OCI-LY7 (cell line): ENCODE results near the gene CRHR1. TPM values are rescaled to one million over a fixed set of nuclear protein-coding genes. Genes with fewer than 3 reads are reported as not detected.

Experiments used
- BruUV-seq: library from RNA; stranded (reverse); fragments of 400-500 nt; replicated peaks from 2 replicates; lab custom pipeline; 2021; lab: Mats Ljungman, UMichigan
- CTCF ChIA-PET: fragments of 300-600 bp; sonication (Branson Sonifier 250); formaldehyde crosslinking; loops from one replicate; lab custom pipeline; 2022; ENCODE audit warnings: antibody characterized with exemption; ENCODE audit not compliant: unreplicated experiment; lab: Charles Lee
- POLR2A ChIA-PET: fragments of 300-600 bp; sonication (Branson Sonifier 250); formaldehyde crosslinking; loops from one replicate; lab custom pipeline; 2022; ENCODE audit warnings: antibody characterized with exemption; lab: Charles Lee
- DNase-seq: peaks from one replicate; pipeline ENCODE4 v3.0.0-alpha.2; 2015; ENCODE audit warnings: low spot score
- H2AFZ ChIP-seq: fragments of 200-600 bp; sonication (generic), shearing (Covaris generic); 2 replicates; pipeline ENCODE4 v1.6.1; 2014; ENCODE audit warnings: mild to moderate bottlenecking, antibody characterized with exemption, low read length, moderate library complexity
- H3K27ac ChIP-seq: fragments of 200-600 bp; sonication (generic); 2 replicates; pipeline ENCODE4 v1.5.1; 2014; ENCODE audit warnings: mixed run types, low read depth, mild to moderate bottlenecking, moderate library complexity, low read length, inconsistent platforms; ENCODE audit not compliant: poor library complexity, severe bottlenecking
- H3K36me3 ChIP-seq: fragments of 200-600 bp; sonication (generic); 2 replicates; pipeline ENCODE4 v1.6.1; 2014; ENCODE audit warnings: mild to moderate bottlenecking, antibody characterized with exemption, low read length, moderate library complexity, mixed read lengths; ENCODE audit not compliant: insufficient read depth
- H3K4me1 ChIP-seq: fragments of 200-600 bp; sonication (generic); 2 replicates; pipeline ENCODE4 v1.5.1; 2014; ENCODE audit warnings: mild to moderate bottlenecking, low read length; ENCODE audit not compliant: insufficient read depth, poor library complexity, severe bottlenecking
- H3K4me2 ChIP-seq: fragments of 200-600 bp; sonication (generic); 2 replicates; pipeline ENCODE4 v1.6.1; 2014; ENCODE audit warnings: mild to moderate bottlenecking, low read length
- H3K4me3 ChIP-seq: fragments of 200-600 bp; sonication (generic); 2 replicates; pipeline ENCODE4 v1.5.1; 2014; ENCODE audit warnings: mild to moderate bottlenecking, low read depth, low read length; ENCODE audit not compliant: poor library complexity, severe bottlenecking
- H3K79me2 ChIP-seq: fragments of 200-600 bp; sonication (generic); 2 replicates; pipeline ENCODE4 v1.6.1; 2016; ENCODE audit warnings: low read depth, mild to moderate bottlenecking, low read length, moderate library complexity, mixed read lengths; ENCODE audit not compliant: insufficient read depth
- H3K9me2 ChIP-seq: fragments of 200-600 bp; sonication (generic); 2 replicates; pipeline ENCODE4 v1.6.1; 2016; ENCODE audit warnings: mild to moderate bottlenecking, low read length, mixed read lengths; ENCODE audit not compliant: insufficient read depth
- H3K9me3 ChIP-seq: fragments of 200-600 bp; sonication (generic); 2 replicates; pipeline ENCODE4 v1.6.1; 2014; ENCODE audit warnings: mild to moderate bottlenecking, mixed run types, low read length, mixed read lengths
- H4K20me1 ChIP-seq: fragments of 200-600 bp; sonication (generic); 2 replicates; pipeline ENCODE4 v1.6.1; 2014; ENCODE audit warnings: mild to moderate bottlenecking, antibody characterized with exemption, low read length, moderate library complexity, mixed read lengths; ENCODE audit not compliant: insufficient read depth
- EZH2phosphoT487 ChIP-seq: fragments of 200-600 bp; sonication (generic); IDR thresholded peaks from 2 replicates; pipeline ENCODE4 v1.6.1; 2018; ENCODE audit warnings: low read depth, borderline replicate concordance, mild to moderate bottlenecking, mixed run types, antibody characterized with exemption, low read length, moderate library complexity, mixed read lengths
- intact Hi-C: fragments of 100-400 bp; cut with micrococcal nuclease; formaldehyde crosslinking; loops from one replicate; pipeline ENCODE4 v1.10.0; 2022; ENCODE audit not compliant: unreplicated experiment
- total RNA-seq, 2 experiments: library from RNA; depleted of rRNA in 1 of 2; stranded (reverse); fragments of >200 nt in 1 of 2; shearing (Covaris generic) in 1 of 2; gene quantifications; 2 replicates each; pipeline ENCODE4 v1.2.3, GENCODE V29; 2014 to 2022
- TF ChIP-seq, protein P1 (sequence below): fragments of 200-600 bp; sonication (generic); conservative IDR thresholded peaks from 2 replicates; pipeline ENCODE4 v1.5.1; 2014; ENCODE audit warnings: mild to moderate bottlenecking, antibody characterized with exemption, low read length, moderate library complexity, mixed read lengths

CRHR1 gene
- total RNA-seq, 2 experiments from 2014 or later = not detected

- DNase-seq = no peak
- no peak overlapping the region for H3K4me2 ChIP-seq
- H3K27ac ChIP-seq = no peak overlapping the region
- TF ChIP-seq EZH2phosphoT487 = no peak
- H3K36me3 ChIP-seq = no peaks in the 10 kb centered on the region
- no peaks in the 10 kb centered on the region for H3K4me1 ChIP-seq
- no peaks in the 10 kb centered on the region for H3K9me3 ChIP-seq
- no peaks in the 10 kb centered on the region for H3K79me2 ChIP-seq
- CTCF ChIA-PET = no interaction called here
- H2AFZ ChIP-seq = no peak overlapping the region
- BruUV-seq = no TSS peak
- H3K9me2 ChIP-seq = no peaks in the 10 kb centered on the region
- no peak overlapping the region for H3K4me3 ChIP-seq
- intact Hi-C loops = no loop called here
- POLR2A ChIA-PET = no interaction called here
- H4K20me1 ChIP-seq = no peaks in the 10 kb centered on the region
These were observed 44.5 kb downstream of the CRHR1 start for GRCh38 chr17:45828582-45829133.

DNA sequence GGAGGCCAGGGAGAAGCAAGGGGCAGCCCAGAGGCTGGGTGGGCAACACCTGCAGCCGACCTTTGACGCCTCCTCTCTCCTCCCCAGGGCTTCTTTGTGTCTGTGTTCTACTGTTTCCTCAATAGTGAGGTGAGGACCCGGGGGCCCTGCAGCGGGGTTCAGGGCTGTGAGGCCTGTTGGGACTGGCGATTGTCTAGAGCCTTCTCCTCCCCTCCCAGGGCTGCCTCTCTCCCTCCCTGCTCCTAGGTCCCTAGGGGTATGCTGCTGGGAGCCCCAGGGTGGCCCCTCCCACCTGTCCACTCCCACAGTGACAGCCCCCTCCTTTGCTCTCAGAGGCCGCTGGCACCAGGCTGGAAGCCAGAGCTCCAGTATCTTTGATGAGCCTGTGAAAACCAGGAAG, 49.8 kb downstream of the CRHR1 start:
- Histone ChIP-seq H4K20me1 (no peaks in the 10 kb centered on the region), H3K36me3 (no peaks in the 10 kb centered on the region), H3K79me2 (no peaks in the 10 kb centered on the region), H3K9me2 (no peaks in the 10 kb centered on the region), H3K27ac (no peak overlapping the region), H2AFZ (no peak overlapping the region), H3K4me3 (no peak overlapping the region), H3K9me3 (no peaks in the 10 kb centered on the region), H3K4me2 (no peak overlapping the region), H3K4me1 (no peaks in the 10 kb centered on the region)
- intact Hi-C loops = no loop called here
- no peak for TF ChIP-seq EZH2phosphoT487
- TF ChIP-seq, protein P1, sequence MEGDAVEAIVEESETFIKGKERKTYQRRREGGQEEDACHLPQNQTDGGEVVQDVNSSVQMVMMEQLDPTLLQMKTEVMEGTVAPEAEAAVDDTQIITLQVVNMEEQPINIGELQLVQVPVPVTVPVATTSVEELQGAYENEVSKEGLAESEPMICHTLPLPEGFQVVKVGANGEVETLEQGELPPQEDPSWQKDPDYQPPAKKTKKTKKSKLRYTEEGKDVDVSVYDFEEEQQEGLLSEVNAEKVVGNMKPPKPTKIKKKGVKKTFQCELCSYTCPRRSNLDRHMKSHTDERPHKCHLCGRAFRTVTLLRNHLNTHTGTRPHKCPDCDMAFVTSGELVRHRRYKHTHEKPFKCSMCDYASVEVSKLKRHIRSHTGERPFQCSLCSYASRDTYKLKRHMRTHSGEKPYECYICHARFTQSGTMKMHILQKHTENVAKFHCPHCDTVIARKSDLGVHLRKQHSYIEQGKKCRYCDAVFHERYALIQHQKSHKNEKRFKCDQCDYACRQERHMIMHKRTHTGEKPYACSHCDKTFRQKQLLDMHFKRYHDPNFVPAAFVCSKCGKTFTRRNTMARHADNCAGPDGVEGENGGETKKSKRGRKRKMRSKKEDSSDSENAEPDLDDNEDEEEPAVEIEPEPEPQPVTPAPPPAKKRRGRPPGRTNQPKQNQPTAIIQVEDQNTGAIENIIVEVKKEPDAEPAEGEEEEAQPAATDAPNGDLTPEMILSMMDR = no peak
- ChIA-PET POLR2A (no interaction called here), CTCF (no interaction called here)
- no peak for DNase-seq
- BruUV-seq = no TSS peak

DNA sequence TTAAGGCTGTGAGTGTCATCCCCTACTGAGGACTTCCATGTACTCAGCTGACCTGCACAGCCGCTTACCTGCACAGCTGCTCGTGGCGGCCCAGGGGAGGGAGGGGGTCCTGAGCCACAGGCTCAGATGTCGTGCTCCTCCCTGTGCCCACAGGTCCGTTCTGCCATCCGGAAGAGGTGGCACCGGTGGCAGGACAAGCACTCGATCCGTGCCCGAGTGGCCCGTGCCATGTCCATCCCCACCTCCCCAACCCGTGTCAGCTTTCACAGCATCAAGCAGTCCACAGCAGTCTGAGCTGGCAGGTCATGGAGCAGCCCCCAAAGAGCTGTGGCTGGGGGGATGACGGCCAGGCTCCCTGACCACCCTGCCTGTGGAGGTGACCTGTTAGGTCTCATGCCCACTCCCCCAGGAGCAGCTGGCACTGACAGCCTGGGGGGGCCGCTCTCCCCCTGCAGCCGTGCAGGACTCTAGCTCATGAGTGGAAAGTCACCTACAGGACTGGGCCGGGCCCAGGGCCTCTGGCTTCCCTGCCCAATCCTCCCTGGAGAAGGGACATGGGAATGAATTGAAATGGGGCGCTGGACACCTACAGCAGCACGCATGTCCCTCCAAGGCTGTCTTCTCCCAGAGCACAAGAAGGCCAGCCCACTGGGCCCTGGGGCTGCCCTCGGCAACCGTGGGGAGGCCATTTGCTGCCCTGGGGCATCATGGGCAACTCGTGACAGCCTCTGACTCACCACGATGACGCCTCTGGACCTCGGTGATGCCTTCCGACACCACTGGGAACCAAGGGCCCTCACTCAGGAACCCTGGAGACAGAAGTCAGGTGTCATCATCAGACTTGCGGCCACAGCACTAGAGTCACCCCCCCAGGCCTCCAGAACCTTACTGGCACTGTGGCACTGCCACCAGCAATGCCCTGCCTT, 50.6 kb downstream of the CRHR1 start:
- Histone ChIP-seq H3K9me2 (no peaks in the 10 kb centered on the region), H3K4me1 (no peaks in the 10 kb centered on the region), H3K9me3 (no peaks in the 10 kb centered on the region), H3K27ac (no peak overlapping the region), H3K4me2 (no peak overlapping the region), H3K36me3 (no peaks in the 10 kb centered on the region), H2AFZ (no peak overlapping the region), H3K4me3 (no peak overlapping the region), H4K20me1 (no peaks in the 10 kb centered on the region), H3K79me2 (no peaks in the 10 kb centered on the region)
- no peak for DNase-seq
- intact Hi-C loops = no loop called here
- POLR2A ChIA-PET = no interaction called here
- TF ChIP-seq, protein P1 = no peak
- no peak for TF ChIP-seq EZH2phosphoT487
- CTCF ChIA-PET = interaction anchor here (0.6 kb wide), 1 partner anchor 62 kb away, joined by 3 read pairs; no protein-coding TSS in a partner anchor
- no TSS peak for BruUV-seq
